WERI-Rb-1 (cell line): ENCODE data around the gene UBE2QL1.

Experiments used
- DNase-seq: peaks from one replicate; pipeline ENCODE4 v3.0.0-alpha.2; 2020
- H3K27ac ChIP-seq: fragments of 250-450 bp; sonication (Bioruptor Pico); 2 replicates; pipeline ENCODE4 v1.5.1; 2020; ENCODE audit warnings: mild to moderate bottlenecking, moderate library complexity
- H3K27me3 ChIP-seq: fragments of 250-450 bp; sonication (Bioruptor Pico); 2 replicates; pipeline ENCODE4 v1.5.1; 2021; ENCODE audit warnings: mild to moderate bottlenecking, low read depth, moderate library complexity; ENCODE audit not compliant: insufficient read depth, severe bottlenecking
- H3K36me3 ChIP-seq: fragments of 250-450 bp; sonication (Bioruptor Pico); 2 replicates; pipeline ENCODE4 v1.5.1; 2020; ENCODE audit warnings: mild to moderate bottlenecking, moderate library complexity
- H3K4me3 ChIP-seq: 2 replicates; pipeline ENCODE4 v1.5.1; 2011; ENCODE audit warnings: low read depth, mild to moderate bottlenecking, control low read depth, low read length
- H3K9me3 ChIP-seq: fragments of 250-450 bp; sonication (Bioruptor Pico); 2 replicates; pipeline ENCODE4 v1.5.1; 2021; ENCODE audit warnings: mild to moderate bottlenecking, moderate library complexity; ENCODE audit not compliant: severe bottlenecking
- TF ChIP-seq, protein P1 (sequence below): IDR thresholded peaks from 2 replicates; pipeline ENCODE4 v1.5.1; 2011; ENCODE audit warnings: low read depth, mild to moderate bottlenecking, control low read depth, inconsistent platforms, low read length

Gene UBE2QL1

DNA sequence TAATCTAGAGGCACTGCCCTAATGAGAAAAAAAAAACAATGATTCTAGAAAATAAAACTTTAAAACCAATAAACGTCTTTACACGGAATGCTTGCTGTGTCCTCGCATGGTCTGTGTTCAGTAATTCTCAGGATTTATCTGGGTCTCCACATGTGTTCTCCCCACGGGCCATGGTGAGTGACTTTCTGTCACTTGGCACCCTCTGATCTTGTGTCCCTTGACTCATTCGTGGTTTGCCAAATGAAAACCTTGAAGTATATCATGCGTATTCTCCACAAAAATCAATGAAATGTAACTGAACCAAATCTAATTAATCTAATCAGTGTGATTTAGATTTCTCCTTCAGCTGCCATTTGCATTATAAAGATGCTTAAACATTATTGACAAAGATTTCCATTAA lies 48.0 kb downstream of the UBE2QL1 start:
- TF ChIP-seq, protein P1, sequence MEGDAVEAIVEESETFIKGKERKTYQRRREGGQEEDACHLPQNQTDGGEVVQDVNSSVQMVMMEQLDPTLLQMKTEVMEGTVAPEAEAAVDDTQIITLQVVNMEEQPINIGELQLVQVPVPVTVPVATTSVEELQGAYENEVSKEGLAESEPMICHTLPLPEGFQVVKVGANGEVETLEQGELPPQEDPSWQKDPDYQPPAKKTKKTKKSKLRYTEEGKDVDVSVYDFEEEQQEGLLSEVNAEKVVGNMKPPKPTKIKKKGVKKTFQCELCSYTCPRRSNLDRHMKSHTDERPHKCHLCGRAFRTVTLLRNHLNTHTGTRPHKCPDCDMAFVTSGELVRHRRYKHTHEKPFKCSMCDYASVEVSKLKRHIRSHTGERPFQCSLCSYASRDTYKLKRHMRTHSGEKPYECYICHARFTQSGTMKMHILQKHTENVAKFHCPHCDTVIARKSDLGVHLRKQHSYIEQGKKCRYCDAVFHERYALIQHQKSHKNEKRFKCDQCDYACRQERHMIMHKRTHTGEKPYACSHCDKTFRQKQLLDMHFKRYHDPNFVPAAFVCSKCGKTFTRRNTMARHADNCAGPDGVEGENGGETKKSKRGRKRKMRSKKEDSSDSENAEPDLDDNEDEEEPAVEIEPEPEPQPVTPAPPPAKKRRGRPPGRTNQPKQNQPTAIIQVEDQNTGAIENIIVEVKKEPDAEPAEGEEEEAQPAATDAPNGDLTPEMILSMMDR, result no peak
- H3K4me3 ChIP-seq, result no peak overlapping the region
- no peak for DNase-seq
- H3K27me3 ChIP-seq, result no peaks in the 10 kb centered on the region
- no peaks in the 10 kb centered on the region for H3K9me3 ChIP-seq
- H3K27ac ChIP-seq, result no peak overlapping the region
- no peaks in the 10 kb centered on the region for H3K36me3 ChIP-seq

DNA sequence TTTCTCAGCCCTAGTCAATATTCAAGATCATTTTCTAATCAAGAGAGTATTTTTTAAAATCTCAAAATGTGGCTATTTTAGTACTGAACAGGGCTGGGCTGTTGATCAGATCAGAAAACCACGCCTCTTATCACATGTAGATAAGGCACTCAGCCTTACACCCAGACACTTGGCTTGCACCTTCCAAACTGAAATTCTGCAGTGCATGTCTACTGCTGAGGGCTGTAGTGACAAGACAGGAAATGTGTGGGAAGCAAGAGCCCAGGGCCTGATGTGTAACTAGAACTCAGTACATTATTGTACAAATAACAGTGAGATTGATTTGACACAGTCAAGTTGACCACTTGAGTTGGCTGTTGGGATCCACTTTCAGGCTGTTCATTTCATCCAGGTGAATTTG lies 48.6 kb downstream of the UBE2QL1 start:
- TF ChIP-seq, protein P1, result no peak
- H3K9me3 ChIP-seq, result no peaks in the 10 kb centered on the region
- H3K27me3 ChIP-seq, result no peaks in the 10 kb centered on the region
- no peak for DNase-seq
- H3K4me3 ChIP-seq, result no peak overlapping the region
- H3K36me3 ChIP-seq, result no peaks in the 10 kb centered on the region
- H3K27ac ChIP-seq, result no peak overlapping the region

DNA sequence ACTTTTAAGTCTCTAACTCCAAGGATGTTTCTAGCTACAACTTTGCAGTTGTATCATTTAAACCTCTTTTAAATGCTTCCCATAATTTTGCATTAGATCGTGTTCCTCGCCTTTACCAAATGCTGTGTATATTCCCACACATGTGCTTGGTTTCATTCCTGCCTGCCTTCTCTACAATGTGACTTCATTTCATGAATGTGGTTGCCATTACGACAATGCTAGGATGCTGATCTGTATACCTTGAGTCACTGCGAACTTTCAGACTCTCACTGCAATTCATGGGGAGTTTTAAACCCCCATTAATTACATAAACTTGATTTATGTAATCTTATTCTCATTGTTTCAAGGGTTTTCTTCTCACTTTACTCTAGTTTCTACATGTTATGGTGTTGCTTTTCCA lies 50.3 kb downstream of the UBE2QL1 start:
- Histone ChIP-seq H3K4me3 (no peak overlapping the region), H3K9me3 (peaks cover 7% of the 10 kb centered on the region), H3K36me3 (no peaks in the 10 kb centered on the region), H3K27ac (no peak overlapping the region), H3K27me3 (no peaks in the 10 kb centered on the region)
- DNase-seq, result no peak
- TF ChIP-seq, protein P1, result no peak

DNA sequence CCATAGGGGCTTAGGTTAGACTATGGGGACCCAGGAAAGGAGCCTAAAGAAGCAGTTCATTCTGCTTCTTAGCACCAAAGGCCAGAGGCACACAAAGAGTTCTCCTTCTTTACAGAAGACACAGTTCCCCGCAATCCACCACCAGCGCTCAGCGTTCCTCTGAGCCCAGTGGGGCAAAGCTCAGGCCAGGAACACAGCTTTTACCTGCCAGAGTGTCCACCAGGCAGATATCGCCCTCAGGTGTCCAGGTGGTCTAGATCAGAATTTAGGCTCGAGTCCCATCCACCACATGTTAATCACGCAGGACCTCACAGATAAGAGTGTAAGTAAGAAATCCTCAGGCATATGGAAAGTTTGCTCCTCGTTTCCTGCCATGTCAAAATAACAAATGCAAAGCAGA lies 53.0 kb downstream of the UBE2QL1 start:
- peaks cover 7% of the 10 kb centered on the region for H3K9me3 ChIP-seq
- TF ChIP-seq, protein P1, result no peak
- no peak for DNase-seq
- H3K27ac ChIP-seq, result no peak overlapping the region
- H3K27me3 ChIP-seq, result no peaks in the 10 kb centered on the region
- H3K4me3 ChIP-seq, result no peak overlapping the region
- H3K36me3 ChIP-seq, result no peaks in the 10 kb centered on the region

DNA sequence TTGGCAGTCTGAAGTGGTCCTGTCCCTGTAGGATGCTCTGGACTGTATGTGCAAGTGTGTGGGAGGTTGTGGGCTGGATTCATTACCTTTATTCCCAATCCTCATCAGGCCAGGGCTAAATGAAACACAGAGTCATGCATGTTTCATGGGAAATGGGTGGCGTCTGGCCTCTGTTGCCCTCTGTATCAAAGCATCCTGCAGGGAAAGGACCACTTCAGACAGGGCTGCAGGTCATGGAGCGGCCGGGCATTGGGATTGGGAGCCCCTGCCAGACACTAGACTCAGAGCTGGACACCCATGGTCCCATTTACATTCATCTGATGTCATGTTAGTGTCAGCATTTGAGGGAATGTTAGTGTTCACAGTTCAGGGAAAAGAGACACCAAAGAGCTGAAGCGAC lies 53.8 kb downstream of the UBE2QL1 start:
- H3K27me3 ChIP-seq, result no peaks in the 10 kb centered on the region
- TF ChIP-seq, protein P1, result no peak
- no peak for DNase-seq
- no peaks in the 10 kb centered on the region for H3K36me3 ChIP-seq
- H3K9me3 ChIP-seq, result peaks cover 7% of the 10 kb centered on the region
- H3K4me3 ChIP-seq, result no peak overlapping the region
- H3K27ac ChIP-seq, result no peak overlapping the region

DNA sequence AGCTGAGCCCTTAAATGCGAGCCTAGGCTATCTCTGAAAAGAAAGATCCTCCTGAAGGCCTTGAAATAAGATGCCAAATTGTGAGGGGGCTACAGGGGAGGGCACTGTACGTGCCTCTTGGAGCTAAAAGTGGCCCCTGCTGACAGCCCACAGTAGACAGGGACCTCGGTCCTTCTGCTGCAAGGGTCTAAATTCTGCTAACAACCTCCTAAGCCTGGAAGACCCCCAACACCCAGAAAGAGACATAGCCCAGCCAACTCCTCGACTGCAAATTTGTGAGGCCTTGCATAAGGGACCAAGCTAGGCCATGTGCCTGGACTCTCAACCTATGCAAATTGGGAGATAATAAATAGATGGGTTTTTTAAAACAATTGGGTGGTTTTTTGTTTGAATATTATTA lies 54.7 kb downstream of the UBE2QL1 start:
- Histone ChIP-seq H3K27me3 (no peaks in the 10 kb centered on the region), H3K4me3 (no peak overlapping the region), H3K27ac (no peak overlapping the region), H3K9me3 (peaks cover 7% of the 10 kb centered on the region), H3K36me3 (no peaks in the 10 kb centered on the region)
- TF ChIP-seq, protein P1, result no peak
- DNase-seq, result no peak
